GM12865 (cell line): ENCODE results near the gene SNCAIP.

Experiments used
- DNase-seq: peaks from one replicate; pipeline ENCODE4 v3.0.0; 2010; ENCODE audit warnings: low read depth
- H3K4me3 ChIP-seq: 2 replicates; pipeline ENCODE4 v1.5.1; 2011; ENCODE audit warnings: mild to moderate bottlenecking, low read depth, low read length, control low read depth
- TF ChIP-seq, protein P1 (sequence below): IDR thresholded peaks from 2 replicates; pipeline ENCODE4 v1.5.1; 2011; ENCODE audit warnings: low read length, control low read depth, low read depth, inconsistent platforms; ENCODE audit not compliant: insufficient read depth; ENCODE audit errors: missing control alignments

Gene SNCAIP

DNA sequence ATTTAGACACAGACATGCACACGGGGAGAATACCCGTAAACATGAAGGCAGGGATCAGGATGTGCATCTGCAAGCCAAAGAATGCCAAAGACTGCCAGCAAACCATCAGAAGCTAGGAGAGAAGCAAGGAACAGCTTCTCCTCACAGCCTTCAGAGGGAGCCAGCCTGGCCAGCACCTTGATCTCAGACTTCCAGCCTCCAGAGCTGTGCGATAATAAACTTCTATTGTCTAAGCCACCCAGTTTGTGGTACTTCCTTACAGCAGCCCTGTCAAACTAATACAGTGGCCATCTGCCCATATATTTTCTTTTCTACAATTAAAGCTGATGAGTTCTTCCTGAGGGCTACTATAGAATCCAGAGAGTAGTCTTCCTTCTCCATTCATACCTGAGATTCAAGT, 135.0 kb downstream of the SNCAIP start:
- TF ChIP-seq, protein P1, sequence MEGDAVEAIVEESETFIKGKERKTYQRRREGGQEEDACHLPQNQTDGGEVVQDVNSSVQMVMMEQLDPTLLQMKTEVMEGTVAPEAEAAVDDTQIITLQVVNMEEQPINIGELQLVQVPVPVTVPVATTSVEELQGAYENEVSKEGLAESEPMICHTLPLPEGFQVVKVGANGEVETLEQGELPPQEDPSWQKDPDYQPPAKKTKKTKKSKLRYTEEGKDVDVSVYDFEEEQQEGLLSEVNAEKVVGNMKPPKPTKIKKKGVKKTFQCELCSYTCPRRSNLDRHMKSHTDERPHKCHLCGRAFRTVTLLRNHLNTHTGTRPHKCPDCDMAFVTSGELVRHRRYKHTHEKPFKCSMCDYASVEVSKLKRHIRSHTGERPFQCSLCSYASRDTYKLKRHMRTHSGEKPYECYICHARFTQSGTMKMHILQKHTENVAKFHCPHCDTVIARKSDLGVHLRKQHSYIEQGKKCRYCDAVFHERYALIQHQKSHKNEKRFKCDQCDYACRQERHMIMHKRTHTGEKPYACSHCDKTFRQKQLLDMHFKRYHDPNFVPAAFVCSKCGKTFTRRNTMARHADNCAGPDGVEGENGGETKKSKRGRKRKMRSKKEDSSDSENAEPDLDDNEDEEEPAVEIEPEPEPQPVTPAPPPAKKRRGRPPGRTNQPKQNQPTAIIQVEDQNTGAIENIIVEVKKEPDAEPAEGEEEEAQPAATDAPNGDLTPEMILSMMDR: no peak
- no peak for DNase-seq
- H3K4me3 ChIP-seq: no peak overlapping the region

DNA sequence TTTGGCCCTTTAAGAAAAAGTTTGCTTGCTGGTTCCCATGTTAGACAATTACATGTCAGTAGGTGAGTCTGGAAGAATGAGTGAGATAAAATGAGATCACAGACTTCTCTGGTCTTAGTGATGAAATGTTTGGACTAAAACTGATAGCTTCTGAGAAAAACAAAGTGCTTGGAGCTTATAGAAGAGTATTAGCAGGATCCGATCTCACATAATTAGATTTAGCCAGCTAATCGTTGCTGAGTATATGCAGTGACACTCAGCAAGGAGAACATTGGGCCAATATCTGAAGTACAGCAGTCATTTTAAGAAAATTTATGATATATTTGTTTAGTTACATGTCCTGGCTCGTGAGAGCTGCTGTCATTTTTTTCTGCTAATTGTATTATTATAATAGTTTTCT, 135.8 kb downstream of the SNCAIP start:
- TF ChIP-seq, protein P1: no peak
- DNase-seq: no peak
- no peak overlapping the region for H3K4me3 ChIP-seq

DNA sequence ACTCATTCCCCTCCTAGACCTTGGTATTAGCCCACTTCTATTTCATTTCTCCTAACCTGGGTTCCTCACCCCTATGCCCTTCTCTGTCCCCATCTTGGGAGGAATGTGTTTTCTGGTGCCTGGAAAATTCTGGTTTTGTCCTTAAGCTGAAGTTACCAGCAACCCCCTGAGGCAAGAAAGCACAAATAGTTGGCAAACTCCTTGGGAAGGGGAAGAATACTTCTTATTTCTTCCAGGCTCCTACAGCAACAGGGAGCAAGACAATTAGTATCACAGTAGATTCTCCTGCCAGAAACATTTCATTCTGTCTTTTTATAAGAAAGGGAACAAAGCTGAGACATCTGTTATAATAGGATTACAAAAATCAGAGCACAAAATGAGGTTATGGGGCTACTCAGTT, 142.5 kb downstream of the SNCAIP start:
- no peak for DNase-seq
- TF ChIP-seq, protein P1: no peak

DNA sequence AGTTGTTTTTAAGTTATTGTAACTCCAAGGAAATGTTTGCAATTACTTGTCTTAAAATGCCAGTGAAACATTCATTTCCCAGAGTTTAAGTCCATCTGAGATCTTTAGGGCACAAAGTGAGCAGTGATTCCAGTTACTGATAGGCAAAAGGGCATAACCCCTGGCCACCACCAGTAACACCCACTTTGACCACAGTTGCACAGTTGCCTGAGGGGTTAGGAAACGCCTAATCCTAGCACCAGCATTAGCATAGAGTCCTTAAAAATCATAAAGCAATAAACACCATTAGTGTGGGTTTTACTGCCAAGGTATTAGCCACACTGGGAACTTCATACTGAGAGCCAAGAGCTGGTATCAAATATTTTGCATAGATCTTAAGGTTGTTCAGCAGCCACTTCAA, 143.9 kb downstream of the SNCAIP start:
- no peak for DNase-seq
- TF ChIP-seq, protein P1: no peak
- H3K4me3 ChIP-seq: no peak overlapping the region

More for the DNA sequence above, 142.5 kb downstream of the SNCAIP start:
- no peak overlapping the region for H3K4me3 ChIP-seq

DNA sequence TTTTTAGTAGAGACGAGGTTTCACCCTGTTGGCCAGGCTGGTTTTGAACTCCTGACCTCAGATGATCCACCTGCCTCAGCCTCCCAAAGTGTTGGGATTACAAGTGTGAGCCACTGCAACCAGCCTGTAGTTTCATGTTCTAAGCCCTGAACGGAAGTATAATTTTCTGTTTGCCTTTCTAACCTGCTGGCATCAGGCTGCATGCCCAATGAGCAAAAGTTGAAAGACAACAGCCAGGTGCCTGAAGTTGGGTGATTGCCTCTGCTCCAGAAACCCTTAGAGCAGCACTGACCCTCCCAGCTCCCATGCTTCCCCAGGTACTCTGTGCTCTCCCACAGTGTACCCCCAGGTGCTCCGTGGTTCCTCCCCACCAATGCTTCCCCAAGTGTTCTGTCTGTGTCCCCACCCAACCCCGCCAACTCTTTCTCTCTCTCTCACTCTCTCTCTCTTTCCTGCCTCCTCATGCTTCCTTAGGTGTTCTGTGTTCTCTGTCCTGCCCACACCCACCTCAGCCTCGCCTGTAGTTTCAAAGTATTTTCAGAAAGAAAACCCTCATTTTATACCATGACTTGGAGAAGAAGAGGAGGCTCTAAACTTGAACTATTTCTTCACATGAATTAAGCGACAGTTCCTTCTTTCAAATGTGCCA, 145.3 kb downstream of the SNCAIP start:
- TF ChIP-seq, protein P1: no peak
- H3K4me3 ChIP-seq: no peak overlapping the region
- no peak for DNase-seq

DNA sequence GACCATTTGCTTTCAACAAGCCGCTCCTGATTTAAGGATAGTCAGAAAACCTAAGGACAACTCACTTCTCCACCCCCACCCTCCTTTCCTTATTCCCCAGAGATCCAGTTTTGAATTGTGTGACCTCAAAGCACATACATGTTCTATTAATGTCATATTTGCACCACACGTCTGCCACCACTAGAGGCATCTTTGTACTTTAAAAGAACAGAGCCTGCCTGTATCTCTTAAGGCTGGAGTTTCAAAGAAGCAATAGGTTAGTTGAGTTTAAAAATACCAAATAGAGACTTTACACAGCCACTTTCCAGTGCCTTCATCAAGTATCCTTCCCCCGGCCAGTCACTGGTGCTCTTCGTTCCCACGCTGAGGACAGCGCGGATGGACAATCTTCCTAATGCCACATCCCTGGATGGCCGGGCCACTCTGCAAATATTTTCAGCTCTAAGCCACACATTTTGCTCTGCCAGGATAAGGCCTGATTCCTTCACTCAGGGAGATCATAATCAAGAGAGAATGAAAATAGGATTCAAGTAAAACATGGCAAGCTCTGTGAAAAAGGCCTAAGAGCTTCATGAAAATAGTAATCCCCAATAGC, 146.3 kb downstream of the SNCAIP start:
- TF ChIP-seq, protein P1: peak; percentile 58
- peak; percentile 38 for DNase-seq
- no peak overlapping the region for H3K4me3 ChIP-seq

DNA sequence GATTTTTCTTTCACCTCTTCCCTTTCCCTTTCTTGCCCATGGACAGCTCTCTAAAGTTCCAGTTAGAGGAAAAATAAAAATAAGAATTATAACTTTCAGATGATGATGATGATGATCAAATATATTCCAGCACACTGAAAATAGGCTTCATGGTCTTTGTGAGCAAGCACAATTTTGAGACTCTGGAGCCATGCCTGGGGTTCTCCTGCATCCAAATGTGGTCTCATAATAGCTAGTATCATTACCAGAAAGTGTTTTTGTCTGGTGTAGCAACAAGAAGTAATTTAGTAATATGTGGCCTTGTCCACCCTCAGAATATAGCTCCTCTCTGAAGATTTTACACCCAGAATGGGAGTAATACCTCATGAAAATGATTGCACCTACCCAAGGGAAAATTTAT, 150.4 kb downstream of the SNCAIP start:
- H3K4me3 ChIP-seq: no peak overlapping the region
- TF ChIP-seq, protein P1: no peak
- DNase-seq: no peak
